RPMI7951 (cell line): Measurements from ENCODE around the gene SCYL1. TPM values are rescaled to one million over a fixed set of nuclear protein-coding genes. Genes with fewer than 3 reads are reported as not detected.

Experiments
- DNase-seq: peaks from one replicate; pipeline ENCODE4 v3.0.0-alpha.2; 2012; ENCODE audit warnings: low read depth
- total RNA-seq: library from RNA; depleted of rRNA; stranded (reverse); fragments of >200 nt; shearing (Covaris generic); gene quantifications from 2 replicates; pipeline ENCODE4 v1.2.3, GENCODE V29; 2014

SCYL1 gene
- total RNA-seq, 1 experiment from 2014 or later: 65.7 TPM

GRCh38 chr11:65569164-65569972 is 44.5 kb downstream of the SCYL1 start:
- no peak for DNase-seq

- peak; percentile 98 for DNase-seq
Measured at GRCh38 chr11:65569973-65570918, 45.4 kb downstream of the SCYL1 start, which contains the start of gene ZNRD2. ZNRD2 (plus strand) TSS chr11:65570477; CDS start chr11:65570492, 15 bp downstream.

GRCh38 chr11:65571420-65571819 is 46.5 kb downstream of the SCYL1 start:
- no peak for DNase-seq

GRCh38 chr11:65571940-65572339 is 47.1 kb downstream of the SCYL1 start:
- peak; percentile 57 for DNase-seq

- peak; percentile 88 for DNase-seq
Measured at GRCh38 chr11:65572356-65573051, 47.6 kb downstream of the SCYL1 start, which contains the start of gene FAM89B. FAM89B (plus strand) TSS chr11:65572538; CDS start chr11:65572670, 132 bp downstream.

GRCh38 chr11:65573391-65574079 is 48.7 kb downstream of the SCYL1 start:
- DNase-seq: no peak

GRCh38 chr11:65574109-65574810 is 49.4 kb downstream of the SCYL1 start:
- peak; percentile 98 for DNase-seq

- DNase-seq: no peak
Measured at GRCh38 chr11:65574811-65575567, 50.1 kb downstream of the SCYL1 start.

GRCh38 chr11:65575568-65576231 is 50.8 kb downstream of the SCYL1 start, which contains the start of gene EHBP1L1:
EHBP1L1 (plus strand) TSS chr11:65576053; CDS start chr11:65576303, 250 bp downstream.
- DNase-seq: peak; percentile 69

- no peak for DNase-seq
Measured at GRCh38 chr11:65576232-65576866, 51.5 kb downstream of the SCYL1 start.

GRCh38 chr11:65576867-65577755 is 52.2 kb downstream of the SCYL1 start:
- DNase-seq: peak; percentile 90

GRCh38 chr11:65577756-65578109 is 52.9 kb downstream of the SCYL1 start:
- no peak for DNase-seq

- no peak for DNase-seq
Measured at GRCh38 chr11:65578134-65578533, 53.3 kb downstream of the SCYL1 start.

- DNase-seq: no peak
Measured at GRCh38 chr11:65578667-65579066, 53.8 kb downstream of the SCYL1 start.

- no peak for DNase-seq
Measured at GRCh38 chr11:65579291-65579690, 54.4 kb downstream of the SCYL1 start.

GRCh38 chr11:65580031-65580692 is 55.3 kb downstream of the SCYL1 start:
- DNase-seq: no peak

- no peak for DNase-seq
Measured at GRCh38 chr11:65580756-65581155, 55.9 kb downstream of the SCYL1 start.
